ENCODE data around the gene RTRAF.
A peak's percentile ranks its signal among the peaks of the same experiment; 100 is the strongest.

The RTRAF gene

GRCh38 chr14:51993285-51993920, 4.1 kb downstream of the RTRAF start:
- DNase-seq (ENCODE audit: insufficient read length, low spot score) = no peak
- peak; percentile 70 for FAIRE-seq

GRCh38 chr14:51996148-51996746, 6.9 kb downstream of the RTRAF start:
- DNase-seq (ENCODE audit: insufficient read length, low spot score) (no peak), FAIRE-seq (no peak)

- DNase-seq (ENCODE audit: insufficient read length, low spot score) (no peak), FAIRE-seq (no peak)
Measured at GRCh38 chr14:51998348-51998747, 9.0 kb downstream of the RTRAF start.

GRCh38 chr14:51999084-51999483, 9.7 kb downstream of the RTRAF start:
- DNase-seq (ENCODE audit: insufficient read length, low spot score) (no peak), FAIRE-seq (no peak)

- no peak for DNase-seq (ENCODE audit: insufficient read length, low spot score)
- no peak for FAIRE-seq
Measured at GRCh38 chr14:52000019-52000582, 10.8 kb downstream of the RTRAF start.

GRCh38 chr14:52000696-52001095, 11.3 kb downstream of the RTRAF start:
- no peak for DNase-seq (ENCODE audit: insufficient read length, low spot score)
- peak; percentile 23 for FAIRE-seq

- DNase-seq (ENCODE audit: insufficient read length, low spot score) (no peak), FAIRE-seq (no peak)
Measured at GRCh38 chr14:52002542-52002941, 13.2 kb downstream of the RTRAF start.

GRCh38 chr14:52003324-52003723, 14.0 kb downstream of the RTRAF start:
- DNase-seq (ENCODE audit: insufficient read length, low spot score) = no peak
- FAIRE-seq = no peak

- FAIRE-seq (no peak), DNase-seq (ENCODE audit: insufficient read length, low spot score) (no peak)
Measured at GRCh38 chr14:52005625-52006024, 16.3 kb downstream of the RTRAF start.

GRCh38 chr14:52006361-52006760, 17.0 kb downstream of the RTRAF start:
- no peak for DNase-seq (ENCODE audit: insufficient read length, low spot score)
- peak; percentile 14 for FAIRE-seq

GRCh38 chr14:52007211-52007610, 17.9 kb downstream of the RTRAF start:
- FAIRE-seq (no peak), DNase-seq (ENCODE audit: insufficient read length, low spot score) (no peak)

GRCh38 chr14:52007637-52008036, 18.3 kb downstream of the RTRAF start:
- DNase-seq (ENCODE audit: insufficient read length, low spot score) (no peak), FAIRE-seq (no peak)

GRCh38 chr14:52008136-52008535, 18.8 kb downstream of the RTRAF start:
- no peak for FAIRE-seq
- DNase-seq (ENCODE audit: insufficient read length, low spot score) = no peak

- FAIRE-seq = no peak
- no peak for DNase-seq (ENCODE audit: insufficient read length, low spot score)
Measured at GRCh38 chr14:52010173-52010693, 20.9 kb downstream of the RTRAF start.

GRCh38 chr14:52011523-52011922, 22.2 kb downstream of the RTRAF start:
- no peak for FAIRE-seq

GRCh38 chr14:52012635-52013034, 23.3 kb downstream of the RTRAF start:
- FAIRE-seq = no peak
- no peak for DNase-seq (ENCODE audit: insufficient read length, low spot score)

More at GRCh38 chr14:52011523-52011922, 22.2 kb downstream of the RTRAF start:
- no peak for DNase-seq (ENCODE audit: insufficient read length, low spot score)

- FAIRE-seq (no peak), DNase-seq (ENCODE audit: insufficient read length, low spot score) (no peak)
Measured at GRCh38 chr14:52013984-52014600, 24.7 kb downstream of the RTRAF start.

GRCh38 chr14:52014601-52015267, 25.4 kb downstream of the RTRAF start:
- FAIRE-seq = no peak
- no peak for DNase-seq (ENCODE audit: insufficient read length, low spot score)

- DNase-seq (ENCODE audit: insufficient read length, low spot score) = no peak
Measured at GRCh38 chr14:52015411-52016030, 26.2 kb downstream of the RTRAF start.

GRCh38 chr14:52018252-52018651, 28.9 kb downstream of the RTRAF start:
- no peak for FAIRE-seq
- DNase-seq (ENCODE audit: insufficient read length, low spot score) = no peak

More at GRCh38 chr14:52015411-52016030, 26.2 kb downstream of the RTRAF start:
- FAIRE-seq = no peak

- FAIRE-seq = no peak
- no peak for DNase-seq (ENCODE audit: insufficient read length, low spot score)
Measured at GRCh38 chr14:52018970-52019369, 29.6 kb downstream of the RTRAF start.
